Activated CD4-positive, alpha-beta T cell treated with anti-CD3 and anti-CD28 coated beads, Interleukin-2, amount 50 U/mL, for 48 hours (primary cell): ENCODE measurements around the gene GFRA1.

Source experiments
- DNase-seq, 2 experiments: peaks; one replicate each; pipeline ENCODE4 v3.0.0-alpha.2; 2020

The GFRA1 gene

DNA sequence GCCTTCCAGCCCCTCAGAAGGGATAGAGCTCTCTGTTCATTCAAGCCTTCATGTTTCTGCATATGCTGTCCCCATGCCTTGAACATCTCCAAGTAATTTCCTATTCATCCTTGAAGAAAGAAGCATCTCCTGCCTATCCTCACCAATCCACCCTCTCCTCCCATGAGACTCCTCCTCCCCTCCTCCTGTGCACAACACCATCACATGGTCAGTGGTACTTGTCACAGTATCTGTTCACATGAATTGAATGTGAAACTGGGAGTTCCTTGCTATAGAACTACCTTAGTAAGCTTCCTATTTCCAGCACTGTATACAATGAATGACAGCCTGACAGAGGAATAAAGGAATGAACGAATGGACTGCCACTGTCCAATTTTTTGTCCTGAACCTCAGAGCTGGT, 115.5 kb downstream of the GFRA1 start:
- DNase-seq: no peak

DNA sequence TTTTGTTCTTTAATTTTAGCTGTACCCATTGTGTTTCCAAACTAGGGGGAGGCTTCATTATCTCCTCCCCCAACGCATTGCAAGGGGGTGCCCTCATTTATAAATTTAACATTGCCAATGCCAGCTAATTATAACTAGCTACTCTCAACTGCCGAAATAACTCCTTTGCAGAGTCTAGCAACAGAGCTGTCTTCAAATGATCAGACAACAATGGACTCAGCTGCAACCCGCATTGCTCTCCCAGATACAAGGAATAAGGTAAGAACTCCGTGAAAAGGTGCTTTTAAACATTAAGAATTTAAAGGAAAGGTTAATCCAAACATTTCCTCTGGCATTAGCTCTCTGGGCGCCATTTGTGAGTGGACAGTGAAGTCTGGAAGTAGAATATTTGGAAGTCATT, 116.2 kb downstream of the GFRA1 start:
- no peak for DNase-seq

DNA sequence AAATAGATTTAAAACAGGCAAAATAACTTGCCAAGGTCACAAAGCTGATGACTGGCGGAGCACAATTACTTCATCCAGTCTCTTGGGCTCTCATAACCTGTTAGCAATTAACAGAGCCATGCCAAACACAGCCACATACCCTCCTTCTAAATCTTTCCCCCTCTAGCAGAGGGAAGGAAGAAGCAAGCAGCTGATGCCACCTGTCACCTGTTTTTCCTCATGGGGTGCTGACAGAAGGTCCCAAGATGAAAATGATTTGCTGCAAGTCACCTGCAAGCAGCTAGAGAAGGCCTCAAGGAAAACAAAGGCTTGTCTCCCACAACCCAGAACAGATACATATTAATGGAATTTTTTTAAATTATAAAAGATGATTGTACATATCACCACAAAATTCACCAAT, 117.8 kb downstream of the GFRA1 start:
- no peak for DNase-seq

DNA sequence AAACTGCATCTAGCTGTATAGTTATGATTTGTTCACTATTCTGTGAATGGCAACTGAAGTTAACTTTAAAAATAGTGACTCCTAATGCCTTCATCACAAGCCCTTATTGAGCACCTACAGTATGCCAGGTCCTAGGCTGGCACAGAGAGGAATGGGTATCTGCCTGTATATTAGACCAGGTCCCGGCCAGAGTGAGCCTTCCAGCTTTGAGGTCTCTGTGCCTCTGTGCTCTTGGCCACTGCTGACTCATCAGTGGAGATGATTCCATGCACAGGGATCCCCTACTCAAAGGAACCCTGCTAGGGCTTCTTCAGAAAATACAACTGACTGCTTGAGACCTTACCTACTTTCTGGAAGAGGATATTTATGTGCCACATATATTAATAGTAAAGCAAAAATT, 118.4 kb downstream of the GFRA1 start:
- DNase-seq: no peak

DNA sequence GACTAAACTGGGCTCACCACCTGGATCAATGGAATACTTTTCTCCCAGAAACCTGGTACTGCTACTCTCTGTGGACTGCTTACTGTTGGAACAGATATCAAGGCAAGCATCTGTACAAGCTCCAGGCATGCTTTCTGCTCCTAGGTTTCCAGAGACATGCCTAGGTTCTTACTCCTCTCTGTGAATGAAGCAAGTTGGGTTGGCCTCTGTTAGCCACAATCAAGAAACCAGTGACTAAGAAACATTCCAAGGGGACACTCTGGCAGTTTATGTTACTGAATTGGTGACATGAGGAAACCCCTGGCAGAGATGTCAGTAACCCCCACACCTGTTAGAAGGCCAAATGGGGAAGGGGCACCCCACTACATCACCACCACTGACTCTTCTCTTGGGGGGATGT, 121.9 kb downstream of the GFRA1 start:
- DNase-seq: no peak

DNA sequence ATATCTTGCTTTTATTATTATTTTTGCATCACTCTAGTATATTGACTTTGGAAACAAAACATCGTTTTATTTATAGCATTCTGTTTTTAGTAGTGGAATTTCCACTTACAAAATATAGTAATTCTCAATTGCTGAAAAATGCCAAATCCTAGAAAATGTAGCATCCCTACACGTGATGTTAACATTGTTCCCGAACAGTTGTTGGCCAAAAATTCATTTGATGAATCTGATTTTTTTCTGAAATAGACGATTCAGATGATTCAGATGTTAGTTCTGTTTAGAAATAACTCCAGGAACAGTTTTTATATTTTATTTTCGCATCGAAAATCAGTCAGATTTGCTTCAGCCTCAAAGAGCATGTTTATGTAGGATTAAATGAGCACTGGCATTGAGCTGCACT, 122.4 kb downstream of the GFRA1 start:
- DNase-seq: no peak

GRCh38 chr10:116147147-116147905, 125.7 kb downstream of the GFRA1 start:
- no peak for DNase-seq

GRCh38 chr10:116146372-116147140, 126.5 kb downstream of the GFRA1 start:
- no peak for DNase-seq

DNA sequence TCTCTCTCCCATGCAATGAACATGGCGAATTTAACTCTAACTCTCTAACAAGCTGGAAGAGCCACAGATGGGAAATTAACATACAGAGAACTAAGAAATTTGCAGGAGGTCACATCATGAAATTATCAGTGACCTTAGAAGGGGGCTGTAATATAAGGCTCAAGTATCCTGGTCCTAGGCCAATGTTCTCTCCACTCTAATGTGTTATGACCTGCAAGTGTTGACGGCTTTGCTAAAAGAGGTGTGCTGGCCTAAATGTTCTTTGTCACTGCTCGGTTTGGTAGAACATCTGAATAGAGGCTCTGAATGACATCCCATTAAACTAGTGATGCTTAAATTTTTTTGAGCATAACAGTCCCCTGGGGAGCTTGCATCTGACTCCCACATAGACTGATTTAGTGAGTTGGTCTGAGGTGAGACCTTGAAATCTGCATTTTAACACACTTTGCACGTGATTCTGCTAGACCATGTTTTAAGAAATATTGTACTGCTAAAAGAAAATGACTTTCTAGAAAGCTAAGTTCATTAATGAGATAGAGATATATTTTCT, 129.3 kb downstream of the GFRA1 start:
- DNase-seq: no peak

- no peak for DNase-seq
These were observed 131.2 kb downstream of the GFRA1 start for GRCh38 chr10:116141855-116142254.

- no peak for DNase-seq
These were observed 131.8 kb downstream of the GFRA1 start for GRCh38 chr10:116141246-116141645.

GRCh38 chr10:116139886-116140285, 133.1 kb downstream of the GFRA1 start:
- DNase-seq: no peak

DNA sequence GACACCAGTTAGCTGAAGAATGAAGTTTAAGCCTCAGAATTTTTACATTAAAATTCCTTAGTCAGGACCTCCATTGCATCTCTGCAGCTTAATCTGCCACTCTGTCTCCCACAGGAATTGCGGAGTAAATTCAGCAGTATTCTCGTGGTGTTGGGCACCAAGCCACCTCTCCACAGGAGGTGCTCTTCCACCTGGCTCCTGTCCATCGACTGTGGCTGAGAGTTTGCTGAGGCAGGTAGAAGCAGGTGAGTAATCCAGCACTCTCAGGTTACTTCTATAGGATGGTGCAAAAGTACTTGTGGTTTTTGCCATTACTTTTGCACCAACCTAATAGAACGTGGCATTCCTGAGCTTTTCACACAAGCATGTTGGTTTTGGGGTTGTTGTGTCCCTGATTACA, 134.1 kb downstream of the GFRA1 start:
- no peak for DNase-seq

DNA sequence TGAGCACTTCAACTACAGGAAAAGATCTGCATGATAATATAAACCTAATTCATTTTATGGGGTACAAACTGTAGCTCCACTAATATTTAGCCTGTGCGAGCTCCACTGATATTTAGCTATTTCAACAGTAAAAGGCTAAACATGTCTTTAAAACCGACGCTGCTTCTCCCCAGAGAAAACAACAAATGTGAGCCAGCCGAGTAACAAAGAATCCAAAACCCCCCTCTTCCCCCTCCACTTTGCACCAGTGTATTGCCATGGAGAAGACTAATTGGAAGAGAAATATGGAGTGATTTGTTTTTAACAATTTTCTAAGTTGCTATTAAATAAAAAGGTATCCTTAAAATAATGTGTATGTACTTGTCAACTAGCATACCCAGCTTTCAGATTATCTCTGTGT, 136.7 kb downstream of the GFRA1 start:
- no peak for DNase-seq

- DNase-seq: no peak
These were observed 138.7 kb downstream of the GFRA1 start for GRCh38 chr10:116134322-116134721.

- no peak for DNase-seq
These were observed 139.4 kb downstream of the GFRA1 start for GRCh38 chr10:116133634-116134033.

GRCh38 chr10:116132780-116133399, 140.1 kb downstream of the GFRA1 start:
- DNase-seq: no peak

DNA sequence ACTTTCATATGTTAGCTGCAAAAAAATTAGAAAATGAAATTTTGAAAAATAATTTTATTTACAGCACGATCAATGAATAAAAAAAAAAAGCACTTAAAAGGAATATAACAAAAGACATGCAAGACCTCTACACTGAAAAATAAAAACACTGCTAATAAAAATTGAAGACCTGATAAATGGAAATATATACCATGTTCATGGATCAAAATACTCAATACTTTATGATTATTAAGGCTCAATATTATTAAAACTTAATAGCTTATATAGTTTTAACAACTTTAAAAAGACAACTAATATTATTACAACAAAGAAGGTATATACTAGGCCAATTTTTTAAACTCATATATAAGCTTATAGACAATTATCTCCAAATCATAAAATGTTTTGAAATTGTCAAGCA, 143.0 kb downstream of the GFRA1 start:
- no peak for DNase-seq

- no peak for DNase-seq
These were observed 145.9 kb downstream of the GFRA1 start for GRCh38 chr10:116126954-116127695.

GRCh38 chr10:116126239-116126638, 146.8 kb downstream of the GFRA1 start:
- DNase-seq: no peak

GRCh38 chr10:116125180-116125579, 147.8 kb downstream of the GFRA1 start:
- DNase-seq: no peak

DNA sequence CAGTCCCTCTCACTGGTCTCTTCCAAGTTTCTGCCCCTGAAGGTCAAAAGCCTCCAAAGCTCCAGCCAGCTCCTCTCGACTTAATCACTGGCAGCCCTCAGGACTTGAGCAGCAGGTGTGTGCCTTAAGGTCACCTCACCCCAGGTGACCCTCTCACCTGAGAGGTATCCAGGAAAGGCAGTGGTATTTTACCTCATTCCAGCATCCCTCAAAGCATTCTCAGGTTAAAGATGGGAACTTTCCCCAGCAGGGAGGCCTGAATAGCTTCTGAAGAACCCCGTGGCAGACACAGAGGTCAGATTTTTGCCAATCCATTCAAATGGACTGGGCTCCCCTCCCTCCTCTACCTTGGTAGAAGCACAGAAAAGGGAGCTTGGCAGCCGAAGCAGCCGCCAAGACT, 148.2 kb downstream of the GFRA1 start:
- no peak for DNase-seq

- no peak for DNase-seq
These were observed 150.3 kb downstream of the GFRA1 start for GRCh38 chr10:116122664-116123063.
